Stomach smooth muscle (tissue), 2 donors: Measurements from ENCODE around the gene MAP4K3.
"Not testable (repeated sequence)": the region's sequence is repeated elsewhere in the genome, so short reads cannot be mapped to it uniquely, and the experiment has no call there.

ENCODE experiments used
- H3K27ac ChIP-seq: one replicate; pipeline ENCODE4 v1.7.0; 2013; ENCODE audit warnings: mild to moderate bottlenecking, low read length, inconsistent platforms
- H3K27me3 ChIP-seq, 2 donors: one replicate each; pipeline ENCODE4 v1.7.0; 2013; ENCODE audit warnings: low read length in 2 of 2; ENCODE audit not compliant: insufficient read depth in 2 of 2, control insufficient read depth in 1 of 2
- H3K36me3 ChIP-seq, 2 donors: one replicate each; pipeline ENCODE4 v1.7.0; 2013; ENCODE audit warnings: low read length in 2 of 2; ENCODE audit not compliant: control insufficient read depth in 2 of 2, insufficient read depth in 2 of 2
- H3K4me1 ChIP-seq: one replicate; pipeline ENCODE4 v1.7.0; 2013; ENCODE audit warnings: low read length; ENCODE audit not compliant: control insufficient read depth, insufficient read depth
- H3K4me3 ChIP-seq, 2 donors: one replicate each; pipeline ENCODE4 v1.7.0; 2013; ENCODE audit warnings: low read length in 2 of 2
- H3K9ac ChIP-seq, 2 donors: one replicate each; pipeline ENCODE4 v1.7.0; 2013; ENCODE audit warnings: low read length in 2 of 2, mild to moderate bottlenecking in 1 of 2
- H3K9me3 ChIP-seq, 2 donors: one replicate each; pipeline ENCODE4 v1.7.0; 2013; ENCODE audit warnings: low read length in 2 of 2; ENCODE audit not compliant: control insufficient read depth in 2 of 2
- donor health status: healthy.
- donor health status: Pancreatic carcinoma.

Gene MAP4K3

GRCh38 chr2:39384071-39384470 is 53.0 kb downstream of the MAP4K3 start:
- H3K9me3 ChIP-seq, H3K36me3 ChIP-seq, H3K27me3 ChIP-seq, H3K27ac ChIP-seq, H3K4me1 ChIP-seq, H3K4me3 ChIP-seq, H3K9ac ChIP-seq: not testable (repeated sequence)

- Histone ChIP-seq H3K9me3 (no peaks in the 10 kb centered on the region), H3K36me3 (no peaks in the 10 kb centered on the region)
Measured at GRCh38 chr2:39383146-39383545, 53.9 kb downstream of the MAP4K3 start.

GRCh38 chr2:39381653-39382052 is 55.4 kb downstream of the MAP4K3 start:
- no peaks in the 10 kb centered on the region for H3K36me3 ChIP-seq
- no peaks in the 10 kb centered on the region for H3K27me3 ChIP-seq
- no peak overlapping the region for H3K9ac ChIP-seq
- H3K4me3 ChIP-seq, result no peak overlapping the region
- no peaks in the 10 kb centered on the region for H3K9me3 ChIP-seq
- H3K27ac ChIP-seq, result no peak overlapping the region
- H3K4me1 ChIP-seq, result peaks cover 4% of the 10 kb centered on the region

More at GRCh38 chr2:39383146-39383545, 53.9 kb downstream of the MAP4K3 start:
- Histone ChIP-seq H3K9ac (no peak overlapping the region), H3K4me3 (no peak overlapping the region), H3K27me3 (no peaks in the 10 kb centered on the region), H3K27ac (no peak overlapping the region), H3K4me1 (peaks cover 7% of the 10 kb centered on the region)

- Histone ChIP-seq H3K9ac (no peak overlapping the region), H3K27ac (no peak overlapping the region), H3K36me3 (no peaks in the 10 kb centered on the region), H3K27me3 (no peaks in the 10 kb centered on the region), H3K9me3 (no peaks in the 10 kb centered on the region), H3K4me3 (no peak overlapping the region), H3K4me1 (peaks cover 4% of the 10 kb centered on the region)
Measured at GRCh38 chr2:39380525-39381150, 56.4 kb downstream of the MAP4K3 start.

GRCh38 chr2:39379643-39380524 is 57.2 kb downstream of the MAP4K3 start:
- Histone ChIP-seq H3K9ac (no peak overlapping the region), H3K27me3 (no peaks in the 10 kb centered on the region), H3K36me3 (peaks cover 0 to 2% of the 10 kb centered on the region in 2 donors), H3K4me3 (no peak overlapping the region), H3K9me3 (no peaks in the 10 kb centered on the region), H3K4me1 (peaks cover 4% of the 10 kb centered on the region), H3K27ac (no peak overlapping the region)

- Histone ChIP-seq H3K9ac (no peak overlapping the region), H3K4me1 (peaks cover 4% of the 10 kb centered on the region), H3K9me3 (no peaks in the 10 kb centered on the region), H3K36me3 (peaks cover 0 to 2% of the 10 kb centered on the region in 2 donors), H3K27me3 (no peaks in the 10 kb centered on the region), H3K27ac (no peak overlapping the region), H3K4me3 (no peak overlapping the region)
Measured at GRCh38 chr2:39378968-39379367, 58.1 kb downstream of the MAP4K3 start.

GRCh38 chr2:39377226-39377939 is 59.7 kb downstream of the MAP4K3 start:
- Histone ChIP-seq H3K27ac (no peak overlapping the region), H3K9ac (no peak overlapping the region), H3K27me3 (no peaks in the 10 kb centered on the region), H3K4me1 (peaks cover 4% of the 10 kb centered on the region), H3K9me3 (no peaks in the 10 kb centered on the region), H3K36me3 (peaks cover 0 to 2% of the 10 kb centered on the region in 2 donors), H3K4me3 (no peak overlapping the region)

GRCh38 chr2:39375917-39376316 is 61.2 kb downstream of the MAP4K3 start:
- Histone ChIP-seq H3K9me3 (no peaks in the 10 kb centered on the region), H3K4me1 (peaks cover 4% of the 10 kb centered on the region), H3K36me3 (peaks cover 2 to 3% of the 10 kb centered on the region in 2 donors), H3K4me3 (no peak overlapping the region), H3K9ac (no peak overlapping the region), H3K27ac (no peak overlapping the region), H3K27me3 (no peaks in the 10 kb centered on the region)

GRCh38 chr2:39373181-39373802 is 63.8 kb downstream of the MAP4K3 start:
- Histone ChIP-seq H3K4me1 (no peaks in the 10 kb centered on the region), H3K27ac (no peak overlapping the region), H3K36me3 (peaks cover 2 to 3% of the 10 kb centered on the region in 2 donors), H3K9ac (no peak overlapping the region), H3K4me3 (no peak overlapping the region), H3K9me3 (no peaks in the 10 kb centered on the region), H3K27me3 (no peaks in the 10 kb centered on the region)

GRCh38 chr2:39370101-39370500 is 67.0 kb downstream of the MAP4K3 start:
- Histone ChIP-seq H3K4me3 (no peak overlapping the region), H3K9ac (no peak overlapping the region), H3K9me3 (no peaks in the 10 kb centered on the region), H3K27me3 (no peaks in the 10 kb centered on the region), H3K36me3 (peaks cover 2 to 5% of the 10 kb centered on the region in 2 donors), H3K27ac (no peak overlapping the region), H3K4me1 (no peaks in the 10 kb centered on the region)
